HUDEP-2 (cell line): Measurements from ENCODE around the gene FAM217B.
"Not testable (repeated sequence)": the region's sequence is repeated elsewhere in the genome, so short reads cannot be mapped to it uniquely, and the experiment has no call there.

Source experiments
- DNase-seq, 76 experiments: peaks; one replicate each; lab custom pipeline; 2025; ENCODE audit not compliant: unreplicated experiment in 76 of 76; lab: John Stamatoyannopoulos, UW

FAM217B gene

GRCh38 chr20:59938221-59938620 lies 2.0 kb upstream of the FAM217B start:
- DNase-seq = no peak

GRCh38 chr20:59938696-59939051 lies 1.5 kb upstream of the FAM217B start:
- no peak for DNase-seq

GRCh38 chr20:59939052-59939878 lies 924 bp upstream of the FAM217B start:
- no peak for DNase-seq

- peak in 3 of 76 experiments; percentile 15 to 38 (median 32) for DNase-seq
Observed at GRCh38 chr20:59939879-59940128, 385 bp upstream of the FAM217B start.

- no peak for DNase-seq
Observed at GRCh38 chr20:59940956-59941294, 736 bp downstream of the FAM217B start.

- DNase-seq = no peak
Observed at GRCh38 chr20:59942245-59942644, 2.1 kb downstream of the FAM217B start.

GRCh38 chr20:59944726-59945125 lies 4.5 kb downstream of the FAM217B start:
- DNase-seq = no peak

GRCh38 chr20:59945175-59945574 lies 5.0 kb downstream of the FAM217B start:
- no peak for DNase-seq

GRCh38 chr20:59945731-59946130 lies 5.5 kb downstream of the FAM217B start:
- DNase-seq = no peak

- DNase-seq = no peak
Observed at GRCh38 chr20:59947376-59947775, 7.2 kb downstream of the FAM217B start.

GRCh38 chr20:59948212-59948611 lies 8.0 kb downstream of the FAM217B start:
- no peak for DNase-seq

GRCh38 chr20:59948828-59949720 lies 8.9 kb downstream of the FAM217B start:
- peak in 24 of 76 experiments; percentile 6 to 50 (median 20) for DNase-seq

- DNase-seq = no peak
Observed at GRCh38 chr20:59949911-59950310, 9.7 kb downstream of the FAM217B start.

GRCh38 chr20:59954718-59955117 lies 14.5 kb downstream of the FAM217B start:
- no peak for DNase-seq

- peak in 10 of 76 experiments; percentile 5 to 36 (median 14) for DNase-seq
Observed at GRCh38 chr20:59955131-59955796, 15.1 kb downstream of the FAM217B start.

GRCh38 chr20:59957568-59957967 lies 17.4 kb downstream of the FAM217B start:
- DNase-seq = not testable (repeated sequence)

- no peak for DNase-seq
Observed at GRCh38 chr20:59958123-59958522, 17.9 kb downstream of the FAM217B start, which contains the start of gene CDH26. TSS of gene CDH26 (plus strand) at chr20:59958423. CDS start at chr20:59958727, 304 bp downstream.

- no peak for DNase-seq
Observed at GRCh38 chr20:59958626-59959025, 18.4 kb downstream of the FAM217B start.

- DNase-seq = no peak
Observed at GRCh38 chr20:59961423-59961822, 21.2 kb downstream of the FAM217B start.

GRCh38 chr20:59962155-59962554 lies 22.0 kb downstream of the FAM217B start:
- no peak for DNase-seq

- no peak for DNase-seq
Observed at GRCh38 chr20:59966428-59966827, 26.2 kb downstream of the FAM217B start.
